Measurements from ENCODE around the gene CNOT4. TPM values are rescaled to one million over a fixed set of nuclear protein-coding genes. Genes with fewer than 3 reads are reported as not detected.
A peak's percentile ranks its signal among the peaks of the same experiment; 100 is the strongest.

Gene CNOT4
- total and polyA plus RNA-seq, 10 of the 15 experiments (the other 5 are each of a cell fraction or from before 2014, with no cell fraction given), result 9.4 to 29.6 (median 16.6) TPM

- ChIA-PET POLR2A (interaction anchor here (1.3 kb wide), 1 partner anchor 13 kb away, joined by 3 read pairs; no protein-coding TSS in a partner anchor), SMC1A (ENCODE audit: uncharacterized antibody, unreplicated experiment) (interaction anchor here (0.5 to 1.1 kb wide), 5 partner anchors 12 to 52 kb away, joined by 3 to 8 read pairs (median 4); no protein-coding TSS in a partner anchor), CTCF (interaction anchor here (0.6 to 0.8 kb wide), 2 partner anchors 14 to 269 kb away, joined by 3 to 4 read pairs; no protein-coding TSS in a partner anchor), RAD21 (ENCODE audit: unreplicated experiment) (no interaction called here)
- Histone ChIP-seq H3K79me2 (ENCODE audit: control insufficient read depth, insufficient read depth, low read length) (peaks cover 19% of the 10 kb centered on the region), H3K4me2 (ENCODE audit: control insufficient read depth, insufficient read depth) (no peak overlapping the region), H3K4me1 (ENCODE audit: control insufficient read depth, insufficient read depth, low read length) (peaks cover 5% of the 10 kb centered on the region; the same call in 1 of the 2 replicates), H3K9ac (ENCODE audit: control insufficient read depth, insufficient read depth, low read length) (no peak overlapping the region), H3K4me3 (no peak overlapping the region), H3K9me3 (replicated peaks; ENCODE audit: control insufficient read depth, insufficient read depth, low read length) (no peaks in the 10 kb centered on the region; the same call in 2 of the 3 replicates), H3K36me3 (ENCODE audit: control insufficient read depth in 2 of 2, insufficient read depth in 2 of 2, low read length in 1 of 2) (peaks cover 0 to 2% of the 10 kb centered on the region in 2 experiments; a peak in 2 of 4 replicates), H3K27me3 (replicated peaks in 1 of 2; ENCODE audit: control insufficient read depth in 2 of 2, insufficient read depth in 2 of 2, low read length in 1 of 2) (no peaks in the 10 kb centered on the region), H3K27ac (ENCODE audit: control insufficient read depth, insufficient read depth) (no peak overlapping the region), H4K20me1 (ENCODE audit: control insufficient read depth, insufficient read depth) (no peaks in the 10 kb centered on the region), H2AFZ (ENCODE audit: control insufficient read depth, low read depth, low read length) (no peak overlapping the region)
- in situ Hi-C loops (cut with MboI) (no loop called here), intact Hi-C loops (cut with micrococcal nuclease; ENCODE audit: unreplicated experiment) (no loop called here)
- FAIRE-seq (no peak), DNase-seq (ENCODE audit: low read depth, low spot score) (no peak), ATAC-seq (peak; percentile 31; the same call in 1 of the 3 replicates)
- BruUV-seq (replicated peaks), result no TSS peak
- no peak for TF ChIP-seq HDAC6 (IDR thresholded peaks at IDR 0.05; ENCODE audit: unreplicated experiment)
- TF ChIP-seq PKNOX1 (IDR thresholded peaks at IDR 0.05), result no peak
- TF ChIP-seq ESRRA (IDR thresholded peaks at IDR 0.05; ENCODE audit: low read length), result no peak
- no peak for TF ChIP-seq POLR2AphosphoS5 (IDR thresholded peaks at IDR 0.05; ENCODE audit: low read length)
- no peak for TF ChIP-seq EED (IDR thresholded peaks at IDR 0.05; ENCODE audit: low read depth)
- no peak for TF ChIP-seq SP1 (IDR thresholded peaks at IDR 0.05; ENCODE audit: low read depth, low read length)
- peak; percentile 74 for TF ChIP-seq REST (IDR thresholded peaks at IDR 0.05; ENCODE audit: low read depth, low read length)
Measured at GRCh38 chr7:135441791-135442190, 68.1 kb downstream of the CNOT4 start.

Data from GM12878 (cell line).